NCI-H526 (cell line): ENCODE results near the gene FGD4.
"Not testable (repeated sequence)": the region's sequence is repeated elsewhere in the genome, so short reads cannot be mapped to it uniquely, and the experiment has no call there.

Source experiments
- DNase-seq, 2 experiments: peaks; one replicate each; lab custom pipeline; 2025; lab: John Stamatoyannopoulos, UW

FGD4 gene

GRCh38 chr12:32561931-32562341 is 162.6 kb downstream of the FGD4 start:
- no peak for DNase-seq

- DNase-seq = not testable (repeated sequence)
Measured at GRCh38 chr12:32562413-32562812, 163.1 kb downstream of the FGD4 start.

- no peak for DNase-seq
Measured at GRCh38 chr12:32566663-32567295, 167.4 kb downstream of the FGD4 start.

GRCh38 chr12:32567296-32567674 is 167.9 kb downstream of the FGD4 start:
- no peak for DNase-seq

GRCh38 chr12:32568228-32568627 is 168.9 kb downstream of the FGD4 start:
- peak; percentile 41 to 55 for DNase-seq

GRCh38 chr12:32569259-32569658 is 169.9 kb downstream of the FGD4 start:
- DNase-seq = no peak

GRCh38 chr12:32574585-32574984 is 175.2 kb downstream of the FGD4 start:
- DNase-seq = no peak

GRCh38 chr12:32577328-32577727 is 178.0 kb downstream of the FGD4 start:
- no peak for DNase-seq

GRCh38 chr12:32583534-32583933 is 184.2 kb downstream of the FGD4 start:
- no peak for DNase-seq

- DNase-seq = no peak
Measured at GRCh38 chr12:32585680-32586079, 186.3 kb downstream of the FGD4 start.

GRCh38 chr12:32586390-32586789 is 187.0 kb downstream of the FGD4 start:
- DNase-seq = no peak

- DNase-seq = no peak
Measured at GRCh38 chr12:32587581-32588495, 188.5 kb downstream of the FGD4 start.

GRCh38 chr12:32588604-32589003 is 189.2 kb downstream of the FGD4 start:
- no peak for DNase-seq

GRCh38 chr12:32589165-32589865 is 190.0 kb downstream of the FGD4 start:
- DNase-seq = no peak

GRCh38 chr12:32595251-32595650 is 195.9 kb downstream of the FGD4 start:
- no peak for DNase-seq

- no peak for DNase-seq
Measured at GRCh38 chr12:32596030-32596429, 196.7 kb downstream of the FGD4 start.

GRCh38 chr12:32598688-32599087 is 199.3 kb downstream of the FGD4 start:
- no peak for DNase-seq

GRCh38 chr12:32600681-32601080 is 201.3 kb downstream of the FGD4 start:
- DNase-seq = no peak

- DNase-seq = no peak
Measured at GRCh38 chr12:32603071-32603470, 203.7 kb downstream of the FGD4 start.

GRCh38 chr12:32603858-32604257 is 204.5 kb downstream of the FGD4 start:
- no peak for DNase-seq

- DNase-seq = no peak
Measured at GRCh38 chr12:32604565-32604964, 205.2 kb downstream of the FGD4 start.

GRCh38 chr12:32605326-32606095 is 206.2 kb downstream of the FGD4 start:
- no peak for DNase-seq
